ENCODE results near the gene NUDT1. TPM values are rescaled to one million over a fixed set of nuclear protein-coding genes. Genes with fewer than 3 reads are reported as not detected.

Gene NUDT1
- total RNA-seq, 1 experiment from 2014 or later = 117 TPM

GRCh38 chr7:2211926-2212325 lies 30.1 kb upstream of the NUDT1 start:
- H3K27me3 ChIP-seq (replicated peaks; ENCODE audit: insufficient read depth, low read depth, low read length, poor library complexity) = no peaks in the 10 kb centered on the region
- no peaks in the 10 kb centered on the region for H3K9me3 ChIP-seq (ENCODE audit: low read depth, low read length, poor library complexity, severe bottlenecking)
- no peak overlapping the region for H3K27ac ChIP-seq (ENCODE audit: low read depth, low read length, poor library complexity, severe bottlenecking)
- CTCF ChIA-PET = no interaction called here
- DNase-seq (ENCODE audit: low spot score) = no peak
- no peak for TF ChIP-seq EZH2 (IDR thresholded peaks at IDR 0.05; ENCODE audit: borderline replicate concordance, low read depth, low read length, poor library complexity, severe bottlenecking)
- TF ChIP-seq, protein P1, sequence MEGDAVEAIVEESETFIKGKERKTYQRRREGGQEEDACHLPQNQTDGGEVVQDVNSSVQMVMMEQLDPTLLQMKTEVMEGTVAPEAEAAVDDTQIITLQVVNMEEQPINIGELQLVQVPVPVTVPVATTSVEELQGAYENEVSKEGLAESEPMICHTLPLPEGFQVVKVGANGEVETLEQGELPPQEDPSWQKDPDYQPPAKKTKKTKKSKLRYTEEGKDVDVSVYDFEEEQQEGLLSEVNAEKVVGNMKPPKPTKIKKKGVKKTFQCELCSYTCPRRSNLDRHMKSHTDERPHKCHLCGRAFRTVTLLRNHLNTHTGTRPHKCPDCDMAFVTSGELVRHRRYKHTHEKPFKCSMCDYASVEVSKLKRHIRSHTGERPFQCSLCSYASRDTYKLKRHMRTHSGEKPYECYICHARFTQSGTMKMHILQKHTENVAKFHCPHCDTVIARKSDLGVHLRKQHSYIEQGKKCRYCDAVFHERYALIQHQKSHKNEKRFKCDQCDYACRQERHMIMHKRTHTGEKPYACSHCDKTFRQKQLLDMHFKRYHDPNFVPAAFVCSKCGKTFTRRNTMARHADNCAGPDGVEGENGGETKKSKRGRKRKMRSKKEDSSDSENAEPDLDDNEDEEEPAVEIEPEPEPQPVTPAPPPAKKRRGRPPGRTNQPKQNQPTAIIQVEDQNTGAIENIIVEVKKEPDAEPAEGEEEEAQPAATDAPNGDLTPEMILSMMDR (conservative IDR thresholded peaks at IDR 0.05; ENCODE audit: low read depth, low read length) = no peak
- no peak overlapping the region for H3K4me3 ChIP-seq (ENCODE audit: low read depth, low read length, poor library complexity, severe bottlenecking)
- POLR2A ChIA-PET (ENCODE audit: low non-redundant PET) = no interaction called here
- BruUV-seq (replicated peaks) = no TSS peak
- H3K4me1 ChIP-seq (ENCODE audit: insufficient read depth, low read length, poor library complexity, severe bottlenecking) = no peaks in the 10 kb centered on the region
- intact Hi-C loops (cut with micrococcal nuclease; ENCODE audit: unreplicated experiment) = no loop called here
- peaks cover 42% of the 10 kb centered on the region for H3K36me3 ChIP-seq (ENCODE audit: insufficient read depth, low read length, poor library complexity, severe bottlenecking)

DNA sequence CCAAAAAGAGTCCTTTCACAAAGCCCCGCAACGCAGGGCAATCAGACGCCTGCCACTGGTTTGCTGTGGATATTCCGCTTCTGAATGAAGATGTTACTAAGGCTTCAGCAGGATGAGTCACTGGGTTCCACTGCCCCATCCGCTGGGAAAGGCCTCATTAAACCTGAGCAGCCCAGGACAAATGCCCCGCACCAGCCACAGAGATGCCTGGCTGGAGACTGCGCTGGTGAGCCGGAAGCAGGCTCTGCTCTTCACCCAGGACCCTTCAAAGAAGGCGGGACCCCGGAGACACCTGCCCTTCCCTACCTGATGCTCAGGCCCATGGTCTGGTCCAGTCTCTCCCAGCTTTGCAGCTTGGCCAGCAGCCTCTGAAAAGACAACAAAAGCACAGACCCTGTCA lies 29.1 kb upstream of the NUDT1 start:
- TF ChIP-seq, protein P1 (conservative IDR thresholded peaks at IDR 0.05; ENCODE audit: low read depth, low read length) = no peak
- no peak for TF ChIP-seq EZH2 (IDR thresholded peaks at IDR 0.05; ENCODE audit: borderline replicate concordance, low read depth, low read length, poor library complexity, severe bottlenecking)
- Histone ChIP-seq H3K9me3 (ENCODE audit: low read depth, low read length, poor library complexity, severe bottlenecking) (no peaks in the 10 kb centered on the region), H3K27ac (ENCODE audit: low read depth, low read length, poor library complexity, severe bottlenecking) (no peak overlapping the region), H3K27me3 (replicated peaks; ENCODE audit: insufficient read depth, low read depth, low read length, poor library complexity) (no peaks in the 10 kb centered on the region), H3K36me3 (ENCODE audit: insufficient read depth, low read length, poor library complexity, severe bottlenecking) (peaks cover 45% of the 10 kb centered on the region), H3K4me3 (ENCODE audit: low read depth, low read length, poor library complexity, severe bottlenecking) (no peak overlapping the region), H3K4me1 (ENCODE audit: insufficient read depth, low read length, poor library complexity, severe bottlenecking) (no peaks in the 10 kb centered on the region)
- ChIA-PET CTCF (no interaction called here), POLR2A (ENCODE audit: low non-redundant PET) (no interaction called here)
- BruUV-seq (replicated peaks) = no TSS peak
- intact Hi-C loops (cut with micrococcal nuclease; ENCODE audit: unreplicated experiment) = no loop called here
- DNase-seq (ENCODE audit: low spot score) = no peak

DNA sequence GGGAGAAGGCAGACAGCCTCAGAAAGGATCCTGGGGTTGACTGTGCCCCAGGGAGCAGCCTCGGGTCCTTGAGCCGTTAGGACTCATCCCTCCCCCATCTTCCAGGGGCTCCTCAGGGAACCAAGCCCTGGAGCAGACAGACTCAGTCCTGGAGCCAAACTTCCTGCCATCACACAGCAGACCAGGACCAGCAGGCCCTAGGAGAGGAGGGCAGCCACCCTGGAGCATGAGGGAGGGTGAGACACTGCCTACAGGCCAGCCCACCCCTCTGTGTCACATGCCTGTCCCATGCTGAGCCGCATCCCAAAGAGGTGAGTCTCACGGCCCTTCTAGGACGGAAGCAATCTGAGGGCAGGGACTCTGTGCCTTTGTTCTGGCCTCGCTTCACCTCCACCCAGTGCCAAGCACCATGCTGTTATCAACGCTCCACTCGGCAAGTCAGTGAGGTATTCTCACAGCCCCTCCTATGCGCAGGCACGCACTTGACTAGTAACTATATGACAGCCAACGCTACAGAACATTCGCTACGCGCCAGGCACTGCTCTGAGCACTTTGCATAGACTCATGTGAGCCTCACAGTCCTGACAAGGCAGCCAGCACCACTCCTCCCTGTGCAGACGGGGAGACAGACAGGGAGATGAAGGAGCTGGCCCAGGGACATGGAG lies 28.3 kb upstream of the NUDT1 start:
- no peak for DNase-seq (ENCODE audit: low spot score)
- BruUV-seq (replicated peaks) = no TSS peak
- no peak overlapping the region for H3K27ac ChIP-seq (ENCODE audit: low read depth, low read length, poor library complexity, severe bottlenecking)
- H3K9me3 ChIP-seq (ENCODE audit: low read depth, low read length, poor library complexity, severe bottlenecking) = no peaks in the 10 kb centered on the region
- H3K4me3 ChIP-seq (ENCODE audit: low read depth, low read length, poor library complexity, severe bottlenecking) = no peak overlapping the region
- intact Hi-C loops (cut with micrococcal nuclease; ENCODE audit: unreplicated experiment) = no loop called here
- peaks cover 42% of the 10 kb centered on the region for H3K36me3 ChIP-seq (ENCODE audit: insufficient read depth, low read length, poor library complexity, severe bottlenecking)
- POLR2A ChIA-PET (ENCODE audit: low non-redundant PET) = no interaction called here
- no peaks in the 10 kb centered on the region for H3K4me1 ChIP-seq (ENCODE audit: insufficient read depth, low read length, poor library complexity, severe bottlenecking)
- CTCF ChIA-PET = no interaction called here
- TF ChIP-seq, protein P1 (conservative IDR thresholded peaks at IDR 0.05; ENCODE audit: low read depth, low read length) = no peak
- no peak for TF ChIP-seq EZH2 (IDR thresholded peaks at IDR 0.05; ENCODE audit: borderline replicate concordance, low read depth, low read length, poor library complexity, severe bottlenecking)
- H3K27me3 ChIP-seq (replicated peaks; ENCODE audit: insufficient read depth, low read depth, low read length, poor library complexity) = no peaks in the 10 kb centered on the region

All from A673 (cell line).